Measurements from ENCODE around the gene ARHGAP40. TPM values are rescaled to one million over a fixed set of nuclear protein-coding genes. Genes with fewer than 3 reads are reported as not detected.
A peak's percentile ranks its signal among the peaks of the same experiment; 100 is the strongest.

The ARHGAP40 gene
- total and polyA plus RNA-seq, 2 experiments from 2014 or later = not detected

DNA sequence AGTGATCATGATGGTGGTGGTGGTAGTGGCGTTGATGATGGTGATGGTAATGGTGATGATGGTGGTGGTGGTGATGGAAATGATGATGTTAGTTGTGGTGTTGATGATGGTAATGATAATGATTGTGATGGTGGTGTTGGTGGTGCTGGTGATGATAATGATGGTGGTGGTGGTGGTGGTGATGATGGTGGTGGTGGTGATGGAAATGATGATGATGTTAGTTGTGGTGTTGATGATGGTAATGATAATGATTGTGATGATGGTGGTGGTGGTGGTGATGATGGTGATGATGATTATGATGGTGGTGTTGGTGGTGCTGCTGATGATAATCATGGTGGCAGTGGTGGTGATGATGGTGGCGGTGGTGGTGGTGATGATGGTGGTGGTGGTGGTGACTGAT lies 51.4 kb downstream of the ARHGAP40 start:
- no peak overlapping the region for H2AFZ ChIP-seq
- no peaks in the 10 kb centered on the region for H3K4me1 ChIP-seq (ENCODE audit: insufficient read depth)
- H3K9me3 ChIP-seq (ENCODE audit: low read depth) = no peaks in the 10 kb centered on the region
- WGBS, 2 experiments (ENCODE audit: low coverage in 1 of 2, low lambda C conversion rate in 2 of 2, missing lambda C conversion rate in 2 of 2) = 52 to 64% methylated on average over 2 of the region's 2 CpGs
- H3F3A ChIP-seq (ENCODE audit: insufficient read depth) = no peaks in the 10 kb centered on the region
- TF ChIP-seq EZH2phosphoT487 (IDR thresholded peaks at IDR 0.05; ENCODE audit: insufficient read depth, low read depth) (no peak), EZH2 (IDR thresholded peaks at IDR 0.05; ENCODE audit: insufficient read depth, poor library complexity, severe bottlenecking) (no peak)
- no peaks in the 10 kb centered on the region for H4K20me1 ChIP-seq (ENCODE audit: insufficient read depth)
- no peak overlapping the region for H3K9ac ChIP-seq
- no peaks in the 10 kb centered on the region for H3K79me2 ChIP-seq (ENCODE audit: insufficient read depth)
- peaks cover 10% of the 10 kb centered on the region for H3K27me3 ChIP-seq (replicated peaks; ENCODE audit: insufficient read depth)
- H3K4me2 ChIP-seq (ENCODE audit: unreplicated experiment) = no peak overlapping the region
- in situ Hi-C loops (cut with MboI) = no loop called here
- H3K9me2 ChIP-seq (ENCODE audit: insufficient read depth) = no peaks in the 10 kb centered on the region
- H3K36me3 ChIP-seq (ENCODE audit: low read depth) = no peaks in the 10 kb centered on the region
- H3K4me3 ChIP-seq = no peak overlapping the region
- no peak for DNase-seq
- no peak overlapping the region for H3K27ac ChIP-seq

DNA sequence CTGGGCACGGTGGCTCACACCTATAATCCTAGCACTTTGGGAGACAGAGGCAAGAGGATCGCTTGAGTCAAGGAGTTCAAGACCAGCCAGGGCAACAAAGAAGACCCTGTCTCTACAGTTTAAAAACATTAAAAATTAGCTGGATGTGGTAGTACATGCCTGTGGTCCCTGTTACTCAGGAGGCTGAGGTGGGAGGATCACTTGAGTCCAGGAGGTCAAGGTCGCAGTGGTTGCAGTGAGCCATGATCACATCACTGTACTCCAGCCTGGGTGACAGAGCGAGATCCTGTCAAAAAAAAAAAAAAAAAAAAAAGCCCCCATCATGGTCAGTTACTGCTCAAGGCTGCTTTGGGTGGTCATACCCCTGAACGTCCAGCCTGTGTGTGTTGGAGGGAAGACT lies 55.8 kb downstream of the ARHGAP40 start:
- Histone ChIP-seq H3K4me3 (no peak overlapping the region), H3K27ac (no peak overlapping the region), H3K27me3 (replicated peaks; ENCODE audit: insufficient read depth) (peaks cover 11% of the 10 kb centered on the region), H4K20me1 (ENCODE audit: insufficient read depth) (no peaks in the 10 kb centered on the region), H3K79me2 (ENCODE audit: insufficient read depth) (no peaks in the 10 kb centered on the region), H3F3A (ENCODE audit: insufficient read depth) (no peaks in the 10 kb centered on the region), H3K9me2 (ENCODE audit: insufficient read depth) (no peaks in the 10 kb centered on the region), H3K9me3 (ENCODE audit: low read depth) (no peaks in the 10 kb centered on the region), H2AFZ (no peak overlapping the region), H3K4me2 (ENCODE audit: unreplicated experiment) (no peak overlapping the region), H3K36me3 (ENCODE audit: low read depth) (no peaks in the 10 kb centered on the region), H3K4me1 (ENCODE audit: insufficient read depth) (no peaks in the 10 kb centered on the region), H3K9ac (no peak overlapping the region)
- WGBS, 2 experiments (ENCODE audit: low coverage in 1 of 2, low lambda C conversion rate in 2 of 2, missing lambda C conversion rate in 2 of 2) = 62 to 67% methylated on average over 5 of the region's 5 CpGs
- in situ Hi-C loops (cut with MboI) = no loop called here
- DNase-seq = no peak
- TF ChIP-seq EZH2phosphoT487 (IDR thresholded peaks at IDR 0.05; ENCODE audit: insufficient read depth, low read depth) = no peak
- no peak for TF ChIP-seq EZH2 (IDR thresholded peaks at IDR 0.05; ENCODE audit: insufficient read depth, poor library complexity, severe bottlenecking)

DNA sequence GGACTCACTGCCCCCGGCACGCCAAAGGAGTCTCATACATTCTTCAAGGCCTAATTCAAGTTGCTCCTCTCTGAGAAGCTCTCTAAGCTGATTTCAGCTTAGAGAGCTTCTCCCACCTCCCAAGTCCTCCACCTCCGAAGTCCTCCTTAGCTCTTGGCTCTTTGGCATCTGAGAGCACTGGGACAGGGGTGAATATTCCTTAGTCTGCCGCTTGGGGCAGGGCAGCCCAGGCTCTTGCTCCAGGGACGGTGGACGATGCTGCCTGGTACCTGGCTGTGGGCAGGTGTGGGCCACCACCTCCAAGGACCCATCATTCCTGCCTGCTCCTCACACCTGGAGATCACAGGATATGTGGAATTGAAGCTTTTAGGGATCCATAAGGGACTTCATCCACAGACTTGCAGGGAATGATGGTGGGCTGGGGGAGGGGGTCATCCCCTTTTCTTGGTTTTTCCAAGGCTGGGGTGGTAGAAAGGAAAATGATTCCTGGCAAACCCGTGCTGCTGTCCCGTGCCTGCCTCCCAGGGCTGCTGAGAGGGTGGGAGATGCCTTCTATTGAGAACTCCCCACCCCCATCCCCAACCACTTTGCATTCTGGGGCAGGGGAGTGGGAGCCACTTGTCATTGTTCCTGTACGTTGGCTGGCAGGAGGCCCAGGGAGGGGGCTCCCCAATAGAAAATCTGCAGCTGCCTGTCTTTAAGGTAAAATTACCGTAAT lies 57.4 kb downstream of the ARHGAP40 start:
- in situ Hi-C loops (cut with MboI) = no loop called here
- no peak overlapping the region for H3K4me2 ChIP-seq (ENCODE audit: unreplicated experiment)
- H3K79me2 ChIP-seq (ENCODE audit: insufficient read depth) = no peaks in the 10 kb centered on the region
- H3F3A ChIP-seq (ENCODE audit: insufficient read depth) = no peaks in the 10 kb centered on the region
- no peaks in the 10 kb centered on the region for H3K9me3 ChIP-seq (ENCODE audit: low read depth)
- H4K20me1 ChIP-seq (ENCODE audit: insufficient read depth) = no peaks in the 10 kb centered on the region
- H3K4me3 ChIP-seq = no peak overlapping the region
- H3K9ac ChIP-seq = no peak overlapping the region
- DNase-seq = peak; percentile 42
- no peak for TF ChIP-seq EZH2phosphoT487 (IDR thresholded peaks at IDR 0.05; ENCODE audit: insufficient read depth, low read depth)
- TF ChIP-seq EZH2 (IDR thresholded peaks at IDR 0.05; ENCODE audit: insufficient read depth, poor library complexity, severe bottlenecking) = no peak
- H3K27me3 ChIP-seq (replicated peaks; ENCODE audit: insufficient read depth) = peaks cover 11% of the 10 kb centered on the region
- WGBS, 2 experiments (ENCODE audit: low coverage in 1 of 2, low lambda C conversion rate in 2 of 2, missing lambda C conversion rate in 2 of 2) = 2% methylated on average over 10 of the region's 10 CpGs
- H3K4me1 ChIP-seq (ENCODE audit: insufficient read depth) = no peaks in the 10 kb centered on the region
- H3K27ac ChIP-seq = no peak overlapping the region
- no peaks in the 10 kb centered on the region for H3K36me3 ChIP-seq (ENCODE audit: low read depth)
- H2AFZ ChIP-seq = no peak overlapping the region
- no peaks in the 10 kb centered on the region for H3K9me2 ChIP-seq (ENCODE audit: insufficient read depth)

DNA sequence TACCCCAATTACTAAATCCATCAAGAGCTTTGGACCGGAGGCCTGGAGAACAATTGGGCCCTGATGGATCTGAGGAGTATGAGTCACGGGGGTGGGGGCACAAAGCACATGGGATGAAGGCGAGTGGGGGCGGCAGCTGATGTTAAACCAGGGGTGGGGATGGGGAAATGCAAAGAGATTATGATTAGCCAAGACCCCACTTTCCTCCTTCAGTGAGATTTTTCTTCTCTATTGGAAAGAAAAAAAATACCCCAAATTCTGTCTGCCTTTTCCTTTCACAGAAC lies 57.9 kb downstream of the ARHGAP40 start:
- in situ Hi-C loops (cut with MboI) = no loop called here
- no peak overlapping the region for H3K4me2 ChIP-seq (ENCODE audit: unreplicated experiment)
- no peak overlapping the region for H3K27ac ChIP-seq
- H3K79me2 ChIP-seq (ENCODE audit: insufficient read depth) = no peaks in the 10 kb centered on the region
- H3K9me3 ChIP-seq (ENCODE audit: low read depth) = no peaks in the 10 kb centered on the region
- TF ChIP-seq EZH2 (IDR thresholded peaks at IDR 0.05; ENCODE audit: insufficient read depth, poor library complexity, severe bottlenecking) (no peak), EZH2phosphoT487 (IDR thresholded peaks at IDR 0.05; ENCODE audit: insufficient read depth, low read depth) (no peak)
- H3K4me3 ChIP-seq = no peak overlapping the region
- H2AFZ ChIP-seq = no peak overlapping the region
- H3K4me1 ChIP-seq (ENCODE audit: insufficient read depth) = no peaks in the 10 kb centered on the region
- peaks cover 12% of the 10 kb centered on the region for H3K27me3 ChIP-seq (replicated peaks; ENCODE audit: insufficient read depth)
- no peaks in the 10 kb centered on the region for H3K9me2 ChIP-seq (ENCODE audit: insufficient read depth)
- H4K20me1 ChIP-seq (ENCODE audit: insufficient read depth) = no peaks in the 10 kb centered on the region
- no peaks in the 10 kb centered on the region for H3K36me3 ChIP-seq (ENCODE audit: low read depth)
- WGBS, 2 experiments (ENCODE audit: low coverage in 1 of 2, low lambda C conversion rate in 2 of 2, missing lambda C conversion rate in 2 of 2) = 16 to 28% methylated on average over 4 of the region's 4 CpGs
- no peak overlapping the region for H3K9ac ChIP-seq
- H3F3A ChIP-seq (ENCODE audit: insufficient read depth) = no peaks in the 10 kb centered on the region
- DNase-seq = no peak

DNA sequence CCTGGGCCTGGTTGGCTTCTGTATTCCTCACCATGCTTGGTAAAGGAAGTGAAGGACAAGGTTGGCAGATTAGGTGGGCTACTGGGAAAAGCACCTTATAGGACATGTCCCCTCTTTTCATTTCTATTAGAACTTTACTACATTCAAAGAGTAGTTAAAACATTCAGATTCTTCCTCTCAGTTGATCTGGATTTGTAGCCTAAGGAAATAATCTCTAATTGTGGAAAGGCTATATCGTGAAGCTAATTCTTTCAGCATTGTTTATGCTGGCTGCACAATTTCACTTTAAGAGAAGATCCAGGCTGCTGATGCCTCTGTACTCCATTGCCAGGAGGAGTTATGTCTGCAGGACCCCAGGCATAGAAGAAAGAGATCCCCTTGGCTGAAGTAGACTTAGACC lies 58.8 kb downstream of the ARHGAP40 start:
- no peak overlapping the region for H3K9ac ChIP-seq
- H4K20me1 ChIP-seq (ENCODE audit: insufficient read depth) = no peaks in the 10 kb centered on the region
- DNase-seq = no peak
- no peak for TF ChIP-seq EZH2 (IDR thresholded peaks at IDR 0.05; ENCODE audit: insufficient read depth, poor library complexity, severe bottlenecking)
- H3K79me2 ChIP-seq (ENCODE audit: insufficient read depth) = no peaks in the 10 kb centered on the region
- H3K9me3 ChIP-seq (ENCODE audit: low read depth) = no peaks in the 10 kb centered on the region
- peaks cover 19% of the 10 kb centered on the region for H3K27me3 ChIP-seq (replicated peaks; ENCODE audit: insufficient read depth)
- no peak overlapping the region for H3K4me2 ChIP-seq (ENCODE audit: unreplicated experiment)
- H2AFZ ChIP-seq = no peak overlapping the region
- WGBS, 2 experiments (ENCODE audit: low coverage in 1 of 2, low lambda C conversion rate in 2 of 2, missing lambda C conversion rate in 2 of 2) = 59 to 62% methylated on average over 1 of the region's 1 CpG
- H3K9me2 ChIP-seq (ENCODE audit: insufficient read depth) = no peaks in the 10 kb centered on the region
- no peaks in the 10 kb centered on the region for H3K36me3 ChIP-seq (ENCODE audit: low read depth)
- no peaks in the 10 kb centered on the region for H3F3A ChIP-seq (ENCODE audit: insufficient read depth)
- no peak overlapping the region for H3K27ac ChIP-seq
- no peaks in the 10 kb centered on the region for H3K4me1 ChIP-seq (ENCODE audit: insufficient read depth)
- no peak overlapping the region for H3K4me3 ChIP-seq
- in situ Hi-C loops (cut with MboI) = no loop called here

Data from GM23248 (cell line).